ENCODE measurements around the gene PFKFB3. TPM values are rescaled to one million over a fixed set of nuclear protein-coding genes. Genes with fewer than 3 reads are reported as not detected.

PFKFB3 gene
- total RNA-seq, 1 donor from 2014 or later = 37.9 TPM

DNA sequence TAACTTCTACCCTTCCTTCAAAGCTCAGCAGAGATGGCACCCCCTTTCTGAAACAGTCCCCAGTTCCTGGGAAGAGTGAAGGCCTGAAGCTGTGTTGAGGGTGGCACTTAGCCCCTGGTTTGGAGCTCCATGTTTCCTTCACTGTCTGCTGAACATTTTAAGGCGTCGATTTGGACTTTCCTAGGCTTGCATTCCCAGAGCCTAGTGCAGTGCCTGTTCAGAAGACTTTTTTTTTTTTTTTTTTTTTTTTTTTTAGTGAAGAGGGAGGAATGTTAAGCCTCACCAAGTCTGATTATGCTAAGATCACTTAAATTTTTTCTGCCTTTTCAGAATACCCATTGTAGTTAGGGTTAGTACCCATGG, 97.0 kb downstream of the PFKFB3 start:
- no peak overlapping the region for H3K4me3 Mint-ChIP-seq (ENCODE audit: unreplicated experiment)
- H3K27me3 Mint-ChIP-seq (ENCODE audit: unreplicated experiment) = no peaks in the 10 kb centered on the region
- no peaks in the 10 kb centered on the region for H3K9me3 Mint-ChIP-seq (ENCODE audit: unreplicated experiment)
- H3K36me3 Mint-ChIP-seq (ENCODE audit: unreplicated experiment) = no peaks in the 10 kb centered on the region
- H3K27ac Mint-ChIP-seq (ENCODE audit: unreplicated experiment) = peak overlapping the region; percentile 60
- H3K4me1 Mint-ChIP-seq (ENCODE audit: unreplicated experiment) = peaks cover 43% of the 10 kb centered on the region
- TF ChIP-seq, protein P1, sequence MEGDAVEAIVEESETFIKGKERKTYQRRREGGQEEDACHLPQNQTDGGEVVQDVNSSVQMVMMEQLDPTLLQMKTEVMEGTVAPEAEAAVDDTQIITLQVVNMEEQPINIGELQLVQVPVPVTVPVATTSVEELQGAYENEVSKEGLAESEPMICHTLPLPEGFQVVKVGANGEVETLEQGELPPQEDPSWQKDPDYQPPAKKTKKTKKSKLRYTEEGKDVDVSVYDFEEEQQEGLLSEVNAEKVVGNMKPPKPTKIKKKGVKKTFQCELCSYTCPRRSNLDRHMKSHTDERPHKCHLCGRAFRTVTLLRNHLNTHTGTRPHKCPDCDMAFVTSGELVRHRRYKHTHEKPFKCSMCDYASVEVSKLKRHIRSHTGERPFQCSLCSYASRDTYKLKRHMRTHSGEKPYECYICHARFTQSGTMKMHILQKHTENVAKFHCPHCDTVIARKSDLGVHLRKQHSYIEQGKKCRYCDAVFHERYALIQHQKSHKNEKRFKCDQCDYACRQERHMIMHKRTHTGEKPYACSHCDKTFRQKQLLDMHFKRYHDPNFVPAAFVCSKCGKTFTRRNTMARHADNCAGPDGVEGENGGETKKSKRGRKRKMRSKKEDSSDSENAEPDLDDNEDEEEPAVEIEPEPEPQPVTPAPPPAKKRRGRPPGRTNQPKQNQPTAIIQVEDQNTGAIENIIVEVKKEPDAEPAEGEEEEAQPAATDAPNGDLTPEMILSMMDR (IDR thresholded peaks at IDR 0.05) = no peak
- DNase-seq (ENCODE audit: extremely low spot score, unreplicated experiment) = no peak

DNA sequence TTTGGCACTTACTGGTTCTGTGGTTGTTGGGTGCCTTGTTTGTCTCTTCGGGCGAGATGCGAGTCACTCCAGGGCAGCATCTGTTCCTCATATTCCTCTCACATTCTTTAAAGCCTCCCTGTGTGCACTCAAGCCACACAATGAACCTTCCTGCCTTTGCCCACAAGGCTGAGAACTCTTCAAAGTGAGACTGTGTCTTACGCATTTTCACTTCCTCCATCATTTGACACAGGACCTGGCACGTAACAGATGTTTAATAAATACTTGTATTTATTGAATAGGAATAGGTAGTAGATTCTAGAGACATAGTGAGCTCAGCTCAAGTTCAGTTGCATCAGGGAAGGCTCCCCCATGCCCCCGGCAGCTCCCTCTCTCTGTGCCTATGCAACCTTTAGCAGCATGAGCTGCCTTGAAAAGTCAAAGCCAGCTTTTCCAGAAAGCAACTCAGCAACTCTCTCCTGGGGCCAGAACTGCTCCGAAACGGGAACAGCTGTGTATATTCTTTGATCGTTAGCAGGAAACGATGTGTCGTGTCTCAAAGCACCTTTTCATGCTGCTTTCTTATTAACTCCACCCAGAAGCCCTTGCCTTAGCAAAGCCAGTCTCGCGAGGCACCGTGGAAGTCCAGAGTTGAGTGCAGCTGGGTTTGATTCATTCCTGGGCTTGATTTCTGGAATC, 97.5 kb downstream of the PFKFB3 start:
- Mint-ChIP-seq H3K4me1 (ENCODE audit: unreplicated experiment) (peaks cover 43% of the 10 kb centered on the region), H3K9me3 (ENCODE audit: unreplicated experiment) (no peaks in the 10 kb centered on the region), H3K36me3 (ENCODE audit: unreplicated experiment) (no peaks in the 10 kb centered on the region), H3K27ac (ENCODE audit: unreplicated experiment) (peak overlapping the region; percentile 60), H3K27me3 (ENCODE audit: unreplicated experiment) (no peaks in the 10 kb centered on the region), H3K4me3 (ENCODE audit: unreplicated experiment) (peak overlapping the region; percentile 8)
- no peak for DNase-seq (ENCODE audit: extremely low spot score, unreplicated experiment)
- TF ChIP-seq, protein P1 (IDR thresholded peaks at IDR 0.05) = no peak

DNA sequence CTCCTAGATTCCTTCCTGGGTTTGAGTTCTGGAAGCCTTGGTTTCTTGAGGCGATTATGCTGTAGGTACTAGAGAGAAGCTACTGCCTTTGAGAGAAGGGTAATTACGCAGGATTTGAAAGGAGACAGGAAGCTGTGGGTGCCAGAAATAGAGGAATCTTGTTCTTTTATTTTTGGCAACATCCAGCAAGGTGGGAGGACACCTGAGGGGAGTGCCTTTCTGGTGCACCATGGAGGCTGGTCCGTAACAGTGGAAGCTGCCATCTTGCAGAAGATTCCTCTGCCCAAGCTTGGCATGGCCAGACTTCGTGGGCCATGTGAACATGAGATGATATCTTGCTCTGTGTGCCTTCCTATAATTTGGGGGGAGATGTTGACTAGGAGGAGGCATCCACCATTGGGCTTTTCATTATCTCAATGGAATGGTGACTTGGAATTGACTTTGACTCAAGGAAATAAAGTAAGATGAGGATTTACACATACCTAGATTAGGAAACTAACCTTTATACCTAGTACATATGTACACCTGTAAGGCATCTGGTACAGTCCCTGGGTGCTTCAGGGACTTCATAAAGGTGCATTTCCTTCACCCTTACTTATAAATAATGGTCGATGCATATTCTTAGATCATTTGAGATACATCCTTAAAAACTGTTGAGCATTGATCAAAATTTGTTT, 98.2 kb downstream of the PFKFB3 start:
- TF ChIP-seq, protein P1 (IDR thresholded peaks at IDR 0.05) = no peak
- no peak for DNase-seq (ENCODE audit: extremely low spot score, unreplicated experiment)
- H3K27me3 Mint-ChIP-seq (ENCODE audit: unreplicated experiment) = no peaks in the 10 kb centered on the region
- H3K4me1 Mint-ChIP-seq (ENCODE audit: unreplicated experiment) = peaks cover 38% of the 10 kb centered on the region
- H3K27ac Mint-ChIP-seq (ENCODE audit: unreplicated experiment) = peak overlapping the region; percentile 60
- no peaks in the 10 kb centered on the region for H3K36me3 Mint-ChIP-seq (ENCODE audit: unreplicated experiment)
- H3K9me3 Mint-ChIP-seq (ENCODE audit: unreplicated experiment) = no peaks in the 10 kb centered on the region
- no peak overlapping the region for H3K4me3 Mint-ChIP-seq (ENCODE audit: unreplicated experiment)

DNA sequence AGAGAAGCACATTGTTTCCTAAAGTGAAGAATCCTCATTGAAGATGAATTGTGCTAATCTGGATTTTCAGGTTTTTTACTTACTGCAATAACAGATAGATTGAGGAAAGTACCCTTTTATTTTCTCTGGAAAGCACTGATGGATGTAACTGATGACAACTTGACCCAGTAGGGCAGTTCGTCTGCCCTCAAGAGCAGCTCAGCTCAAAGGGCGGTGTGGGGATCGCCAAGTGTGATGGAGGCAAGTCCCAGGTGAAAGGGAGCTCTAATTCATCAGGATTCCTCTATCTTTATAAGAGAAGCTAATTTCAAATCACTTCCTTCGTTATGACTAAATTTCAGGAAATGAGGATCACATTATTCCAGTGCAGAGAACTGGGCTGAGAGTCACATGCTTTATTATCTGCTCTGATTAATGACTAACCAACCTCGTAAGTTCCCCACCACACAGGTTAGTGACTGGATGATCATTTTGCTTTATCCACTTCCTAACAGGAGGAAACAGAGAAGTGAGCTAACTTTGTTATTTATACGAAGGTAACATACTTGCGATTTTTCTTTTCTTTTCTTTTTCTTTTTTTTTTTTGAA, 98.8 kb downstream of the PFKFB3 start:
- Mint-ChIP-seq H3K4me1 (ENCODE audit: unreplicated experiment) (peaks cover 31% of the 10 kb centered on the region), H3K27me3 (ENCODE audit: unreplicated experiment) (no peaks in the 10 kb centered on the region), H3K9me3 (ENCODE audit: unreplicated experiment) (no peaks in the 10 kb centered on the region), H3K4me3 (ENCODE audit: unreplicated experiment) (no peak overlapping the region), H3K27ac (ENCODE audit: unreplicated experiment) (no peak overlapping the region), H3K36me3 (ENCODE audit: unreplicated experiment) (no peaks in the 10 kb centered on the region)
- TF ChIP-seq, protein P1 (IDR thresholded peaks at IDR 0.05) = no peak
- DNase-seq (ENCODE audit: extremely low spot score, unreplicated experiment) = no peak

Other genes starting within 250 kb of the PFKFB3 start
- gene IL15RA, start 225.4 kb upstream of the PFKFB3 start, total RNA-seq = 0.40 and 0.44 TPM in 2 replicates
- gene IL2RA, start 140.6 kb upstream of the PFKFB3 start, total RNA-seq = not detected in 2 replicates
- 73.4 and 80.1 TPM in 2 replicates for gene RBM17, start 113.9 kb upstream of the PFKFB3 start, total RNA-seq